SK-N-SH (cell line): ENCODE results near the gene PSMD14.

Source experiments
- CTCF ChIP-seq: fragments of 200-600 bp; sonication (generic); IDR thresholded peaks from 2 replicates; pipeline ENCODE4 v1.6.1; 2017; ENCODE audit warnings: antibody characterized with exemption, mild to moderate bottlenecking, moderate library complexity
- MEF2A ChIP-seq: IDR thresholded peaks from 2 replicates; pipeline ENCODE4 v1.4.0; 2012; ENCODE audit warnings: low read depth, borderline replicate concordance

- TF ChIP-seq MEF2A (no peak), CTCF (no peak)
These were observed 104.1 kb downstream of the PSMD14 start for GRCh38 chr2:161412346-161412745.
